Measurements from ENCODE around the gene KLF1. TPM values are rescaled to one million over a fixed set of nuclear protein-coding genes. Genes with fewer than 3 reads are reported as not detected.
"Not testable (repeated sequence)": the region's sequence is repeated elsewhere in the genome, so short reads cannot be mapped to it uniquely, and the experiment has no call there.

Gene KLF1
- total RNA-seq, 1 donor from 2014 or later = not detected

GRCh38 chr19:12856653-12857052 lies 30.3 kb downstream of the KLF1 start:
- no peaks in the 10 kb centered on the region for H3K4me1 Mint-ChIP-seq (ENCODE audit: low read depth, unreplicated experiment)
- H3K27ac Mint-ChIP-seq (ENCODE audit: unreplicated experiment) = no peak overlapping the region
- TF ChIP-seq, protein P1, sequence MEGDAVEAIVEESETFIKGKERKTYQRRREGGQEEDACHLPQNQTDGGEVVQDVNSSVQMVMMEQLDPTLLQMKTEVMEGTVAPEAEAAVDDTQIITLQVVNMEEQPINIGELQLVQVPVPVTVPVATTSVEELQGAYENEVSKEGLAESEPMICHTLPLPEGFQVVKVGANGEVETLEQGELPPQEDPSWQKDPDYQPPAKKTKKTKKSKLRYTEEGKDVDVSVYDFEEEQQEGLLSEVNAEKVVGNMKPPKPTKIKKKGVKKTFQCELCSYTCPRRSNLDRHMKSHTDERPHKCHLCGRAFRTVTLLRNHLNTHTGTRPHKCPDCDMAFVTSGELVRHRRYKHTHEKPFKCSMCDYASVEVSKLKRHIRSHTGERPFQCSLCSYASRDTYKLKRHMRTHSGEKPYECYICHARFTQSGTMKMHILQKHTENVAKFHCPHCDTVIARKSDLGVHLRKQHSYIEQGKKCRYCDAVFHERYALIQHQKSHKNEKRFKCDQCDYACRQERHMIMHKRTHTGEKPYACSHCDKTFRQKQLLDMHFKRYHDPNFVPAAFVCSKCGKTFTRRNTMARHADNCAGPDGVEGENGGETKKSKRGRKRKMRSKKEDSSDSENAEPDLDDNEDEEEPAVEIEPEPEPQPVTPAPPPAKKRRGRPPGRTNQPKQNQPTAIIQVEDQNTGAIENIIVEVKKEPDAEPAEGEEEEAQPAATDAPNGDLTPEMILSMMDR (IDR thresholded peaks at IDR 0.05; ENCODE audit: partially characterized antibody, unreplicated experiment) = no peak
- peaks cover 4% of the 10 kb centered on the region for H3K27me3 Mint-ChIP-seq (ENCODE audit: unreplicated experiment)
- H3K36me3 Mint-ChIP-seq (ENCODE audit: unreplicated experiment) = peaks cover 20% of the 10 kb centered on the region
- H3K4me3 Mint-ChIP-seq (ENCODE audit: unreplicated experiment) = no peak overlapping the region
- H3K9me3 Mint-ChIP-seq (ENCODE audit: unreplicated experiment) = peaks cover 4% of the 10 kb centered on the region
- DNase-seq = no peak

- Mint-ChIP-seq H3K27ac (ENCODE audit: unreplicated experiment) (no peak overlapping the region), H3K4me3 (ENCODE audit: unreplicated experiment) (peak overlapping the region; percentile 46), H3K9me3 (ENCODE audit: unreplicated experiment) (peaks cover 9% of the 10 kb centered on the region), H3K36me3 (ENCODE audit: unreplicated experiment) (no peaks in the 10 kb centered on the region), H3K4me1 (ENCODE audit: low read depth, unreplicated experiment) (peaks cover 16% of the 10 kb centered on the region), H3K27me3 (ENCODE audit: unreplicated experiment) (peaks cover 5% of the 10 kb centered on the region)
- TF ChIP-seq, protein P1 (IDR thresholded peaks at IDR 0.05; ENCODE audit: partially characterized antibody, unreplicated experiment) = peak; percentile 99
- DNase-seq = peak; percentile 97
These were observed 39.6 kb downstream of the KLF1 start for GRCh38 chr19:12847159-12848139.

- H3K4me3 Mint-ChIP-seq (ENCODE audit: unreplicated experiment); DNase-seq; H3K36me3 Mint-ChIP-seq (ENCODE audit: unreplicated experiment); H3K27ac Mint-ChIP-seq (ENCODE audit: unreplicated experiment); H3K27me3 Mint-ChIP-seq (ENCODE audit: unreplicated experiment): not testable (repeated sequence)
- Mint-ChIP-seq H3K4me1 (ENCODE audit: low read depth, unreplicated experiment) (peaks cover 22% of the 10 kb centered on the region), H3K9me3 (ENCODE audit: unreplicated experiment) (peaks cover 13% of the 10 kb centered on the region)
These were observed 40.4 kb downstream of the KLF1 start for GRCh38 chr19:12846613-12847012.

DNA sequence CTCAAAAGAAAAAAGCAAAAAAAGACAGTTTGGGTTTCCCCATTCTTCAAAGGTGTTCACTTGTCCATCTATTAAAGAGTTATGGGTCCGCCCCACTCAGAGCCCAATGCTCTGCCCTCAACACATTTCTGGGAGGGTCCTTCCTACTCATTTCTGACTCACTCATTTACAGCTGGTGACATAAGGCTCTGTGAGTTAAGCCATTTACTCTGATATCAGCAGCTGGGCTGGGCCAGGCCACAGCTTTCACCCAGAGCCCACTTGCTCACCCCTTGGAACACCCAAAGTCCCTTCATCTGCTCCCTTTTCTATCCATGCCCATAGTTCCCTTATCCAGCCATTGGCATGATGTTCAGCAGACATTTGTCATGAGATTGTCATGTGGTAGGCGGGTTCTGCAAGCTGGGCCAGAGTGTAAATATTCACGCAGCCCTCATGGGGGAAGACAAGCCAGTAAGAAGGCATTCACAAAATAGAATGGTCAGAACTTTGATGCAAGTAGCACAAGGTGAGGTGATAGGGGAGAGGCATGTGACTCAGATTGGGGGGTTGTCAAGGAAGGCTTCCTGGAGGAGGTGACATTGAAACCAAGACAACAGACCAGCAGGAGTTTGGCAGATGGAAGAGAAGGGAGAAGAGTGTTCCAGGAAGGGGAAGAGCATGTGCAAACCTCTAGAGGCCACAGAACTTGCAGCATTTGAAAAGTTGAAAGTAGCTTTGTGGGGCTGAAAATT lies 42.8 kb downstream of the KLF1 start:
- peaks cover 39% of the 10 kb centered on the region for H3K4me1 Mint-ChIP-seq (ENCODE audit: low read depth, unreplicated experiment)
- H3K9me3 Mint-ChIP-seq (ENCODE audit: unreplicated experiment) = peaks cover 23% of the 10 kb centered on the region
- TF ChIP-seq, protein P1 (IDR thresholded peaks at IDR 0.05; ENCODE audit: partially characterized antibody, unreplicated experiment) = no peak
- H3K4me3 Mint-ChIP-seq (ENCODE audit: unreplicated experiment) = peak overlapping the region; percentile 61
- DNase-seq = no peak
- H3K27me3 Mint-ChIP-seq (ENCODE audit: unreplicated experiment) = peaks cover 20% of the 10 kb centered on the region
- H3K27ac Mint-ChIP-seq (ENCODE audit: unreplicated experiment) = peak overlapping the region; percentile 82
- H3K36me3 Mint-ChIP-seq (ENCODE audit: unreplicated experiment) = peaks cover 10% of the 10 kb centered on the region

GRCh38 chr19:12843328-12843727 lies 43.7 kb downstream of the KLF1 start:
- TF ChIP-seq, protein P1 (IDR thresholded peaks at IDR 0.05; ENCODE audit: partially characterized antibody, unreplicated experiment) = no peak
- Mint-ChIP-seq H3K27me3 (ENCODE audit: unreplicated experiment) (peaks cover 22% of the 10 kb centered on the region), H3K4me1 (ENCODE audit: low read depth, unreplicated experiment) (peaks cover 41% of the 10 kb centered on the region), H3K9me3 (ENCODE audit: unreplicated experiment) (peaks cover 23% of the 10 kb centered on the region), H3K27ac (ENCODE audit: unreplicated experiment) (no peak overlapping the region), H3K36me3 (ENCODE audit: unreplicated experiment) (peaks cover 12% of the 10 kb centered on the region), H3K4me3 (ENCODE audit: unreplicated experiment) (no peak overlapping the region)
- DNase-seq = no peak

Data from glutamatergic neuron (in vitro differentiated cells).